Effector CD4-positive, alpha-beta T cell (primary cell): ENCODE data around the gene TSNAX.

Experiments
- DNase-seq: peaks from one replicate; pipeline ENCODE4 v3.0.0-alpha.2; 2020

TSNAX gene

DNA sequence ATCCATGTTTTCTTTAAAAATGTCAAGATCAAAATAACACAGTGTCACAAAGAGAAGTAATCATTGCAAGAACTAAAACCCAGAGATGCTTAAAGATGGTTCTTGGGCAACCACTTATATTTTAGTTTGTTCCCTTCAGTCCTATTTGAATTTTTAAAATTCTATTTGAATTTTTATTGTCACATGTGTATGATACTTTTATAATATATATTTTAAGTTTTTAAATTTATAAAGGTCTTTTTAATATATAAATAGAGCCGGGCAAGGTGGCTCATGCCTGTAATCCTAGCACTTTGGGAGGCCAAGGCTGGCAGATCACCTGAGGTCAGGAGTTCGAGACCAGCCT lies 75.8 kb downstream of the TSNAX start:
- no peak for DNase-seq

DNA sequence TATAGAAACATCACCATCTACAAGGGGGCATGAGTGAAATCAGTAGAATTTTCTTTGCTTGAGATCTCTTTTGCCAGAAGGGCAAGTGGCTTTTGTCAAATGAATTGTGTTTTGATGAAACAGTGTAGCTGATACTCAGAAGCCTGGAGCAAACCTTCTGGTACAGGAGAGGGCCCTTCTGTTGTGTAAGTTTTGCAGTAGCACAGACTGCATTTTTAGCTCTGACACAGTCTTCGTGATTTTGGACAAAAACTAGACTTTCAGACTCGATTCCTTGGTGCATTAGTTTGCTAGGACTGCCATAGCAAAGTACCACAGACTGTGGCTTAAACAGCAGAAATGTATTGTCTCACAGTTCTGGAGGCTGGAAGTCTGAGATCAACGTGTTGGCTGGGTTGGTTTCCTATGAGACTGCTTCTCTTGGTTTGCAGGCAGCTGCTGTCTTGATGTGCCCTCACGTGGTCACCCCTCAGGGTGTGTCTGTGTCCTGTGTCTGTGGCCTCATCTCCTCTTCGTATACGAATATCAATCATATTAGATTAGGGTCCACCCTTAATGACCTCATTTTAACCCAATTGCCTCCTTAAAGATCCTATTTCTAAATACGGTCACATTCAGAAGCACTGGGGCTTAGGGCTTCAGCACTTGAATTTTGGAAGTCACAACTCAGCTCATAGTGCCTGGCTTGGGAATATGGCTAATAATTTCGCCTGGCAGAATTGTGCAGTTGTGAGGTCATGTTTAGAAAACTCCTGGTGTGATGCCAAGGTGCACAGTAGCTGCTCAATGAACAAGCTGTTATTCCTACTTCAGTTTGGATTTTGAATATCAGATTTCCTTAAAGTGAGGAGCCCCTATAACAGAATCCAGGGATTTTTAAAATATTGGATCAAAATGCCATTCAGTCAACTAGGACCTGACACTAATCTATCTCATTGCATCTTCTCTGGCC lies 77.0 kb downstream of the TSNAX start:
- DNase-seq = no peak

DNA sequence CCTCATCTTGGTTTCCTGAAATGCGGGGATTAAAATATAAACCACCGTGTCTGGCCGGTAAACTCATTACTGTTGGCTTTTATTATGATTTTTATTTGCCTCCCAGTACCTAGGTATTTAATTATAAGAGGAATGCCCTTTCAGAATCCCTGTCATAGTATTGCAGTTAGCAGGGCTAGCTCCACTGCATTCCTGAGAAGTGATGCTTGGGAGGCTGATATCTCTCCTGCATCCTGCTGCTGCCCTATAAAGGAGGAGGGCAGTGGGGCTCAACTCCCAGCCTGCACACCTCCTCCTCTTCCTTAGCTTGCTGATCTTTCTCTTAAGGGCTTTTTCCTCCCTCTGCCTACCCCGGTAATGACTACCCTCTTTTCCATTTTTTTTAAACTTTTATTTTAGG lies 78.2 kb downstream of the TSNAX start:
- no peak for DNase-seq

DNA sequence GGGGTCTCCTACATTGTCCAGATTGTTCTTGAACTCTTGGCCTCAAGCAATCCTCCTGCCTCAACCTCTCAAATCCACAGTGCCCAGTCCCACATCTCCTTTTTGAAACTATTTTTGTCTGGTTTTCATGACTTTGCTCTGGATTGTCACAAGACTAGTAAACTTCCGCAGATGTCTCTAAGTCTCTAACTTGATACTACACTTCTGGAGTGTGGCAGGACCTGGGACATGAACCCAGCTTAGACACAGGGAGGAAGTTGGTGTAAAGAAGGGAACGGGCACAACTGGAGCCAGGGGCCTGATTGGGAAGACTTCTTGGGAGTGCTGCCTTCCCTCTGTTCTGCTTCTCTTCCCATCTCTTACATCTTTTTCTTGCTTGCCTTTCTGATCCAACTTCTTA lies 81.9 kb downstream of the TSNAX start:
- no peak for DNase-seq

DNA sequence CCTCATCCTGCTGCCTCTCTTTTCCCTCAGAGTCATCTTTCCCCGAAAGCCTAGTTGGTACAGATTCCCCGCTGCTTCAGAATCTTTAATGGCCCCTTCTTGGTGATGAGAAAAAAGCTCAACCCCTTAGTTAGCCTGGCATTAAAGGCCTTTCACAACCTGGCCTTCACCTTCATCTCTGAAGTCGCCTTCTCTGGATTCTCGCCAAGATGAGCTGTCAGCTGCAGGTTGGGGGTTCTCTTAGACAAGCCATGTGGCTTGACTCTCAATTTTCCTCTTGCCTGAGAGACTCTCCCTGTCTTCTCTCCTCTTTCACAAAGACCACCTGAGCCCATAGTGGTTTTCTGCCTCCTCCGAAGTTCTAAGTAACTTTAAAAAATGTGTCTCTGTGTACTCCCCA lies 82.6 kb downstream of the TSNAX start:
- no peak for DNase-seq

DNA sequence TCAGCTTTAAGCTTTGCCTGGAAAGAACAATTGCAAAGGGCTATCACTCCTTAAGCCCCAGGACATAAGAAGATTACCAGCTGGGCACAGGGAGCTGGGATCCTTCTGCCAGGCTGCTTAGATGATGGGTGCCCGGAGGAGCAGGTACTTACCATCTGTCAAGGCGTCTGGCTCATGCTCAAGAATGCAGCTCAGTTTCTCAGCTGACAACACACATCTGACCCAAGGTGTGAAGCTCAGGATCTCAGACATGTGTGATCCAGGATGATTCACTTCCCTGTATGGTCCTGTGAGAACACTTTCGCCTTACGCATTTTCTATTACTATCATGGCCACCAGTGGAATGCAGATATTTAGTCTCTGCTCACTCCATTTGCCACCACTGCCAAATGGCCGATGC lies 83.4 kb downstream of the TSNAX start:
- DNase-seq = no peak

DNA sequence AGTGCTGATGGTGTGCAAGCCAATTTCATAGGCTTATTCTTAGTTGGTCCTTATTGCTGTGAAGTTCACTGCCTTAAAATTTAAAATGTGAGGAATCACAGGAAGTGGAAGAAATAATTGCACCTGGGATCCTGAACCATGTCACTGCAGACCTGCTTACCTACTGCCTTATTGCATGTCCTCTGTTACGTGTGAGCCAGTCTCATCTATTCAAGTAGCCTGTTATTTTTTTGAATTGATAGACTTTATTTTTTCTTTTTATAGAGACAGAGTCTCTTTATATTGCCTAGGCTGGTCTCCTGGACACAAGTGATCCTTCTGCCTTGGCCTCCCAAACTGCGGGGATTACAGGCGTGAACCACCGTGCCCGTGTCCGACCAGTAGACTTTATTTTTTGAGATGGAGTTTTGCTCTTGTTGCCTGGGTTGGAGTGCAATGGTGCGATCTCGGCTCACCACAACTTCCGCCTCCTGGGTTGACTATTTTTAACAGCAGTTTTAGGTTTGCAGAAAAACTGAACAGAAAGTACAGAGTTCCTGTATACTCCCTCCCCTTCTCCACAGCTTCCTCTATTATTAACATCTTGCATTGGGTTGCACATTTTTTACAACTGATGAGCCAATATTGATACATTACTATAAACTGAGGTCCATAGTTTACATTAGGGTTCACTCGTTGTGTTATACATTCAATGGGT lies 84.1 kb downstream of the TSNAX start:
- DNase-seq = peak; percentile 14

DNA sequence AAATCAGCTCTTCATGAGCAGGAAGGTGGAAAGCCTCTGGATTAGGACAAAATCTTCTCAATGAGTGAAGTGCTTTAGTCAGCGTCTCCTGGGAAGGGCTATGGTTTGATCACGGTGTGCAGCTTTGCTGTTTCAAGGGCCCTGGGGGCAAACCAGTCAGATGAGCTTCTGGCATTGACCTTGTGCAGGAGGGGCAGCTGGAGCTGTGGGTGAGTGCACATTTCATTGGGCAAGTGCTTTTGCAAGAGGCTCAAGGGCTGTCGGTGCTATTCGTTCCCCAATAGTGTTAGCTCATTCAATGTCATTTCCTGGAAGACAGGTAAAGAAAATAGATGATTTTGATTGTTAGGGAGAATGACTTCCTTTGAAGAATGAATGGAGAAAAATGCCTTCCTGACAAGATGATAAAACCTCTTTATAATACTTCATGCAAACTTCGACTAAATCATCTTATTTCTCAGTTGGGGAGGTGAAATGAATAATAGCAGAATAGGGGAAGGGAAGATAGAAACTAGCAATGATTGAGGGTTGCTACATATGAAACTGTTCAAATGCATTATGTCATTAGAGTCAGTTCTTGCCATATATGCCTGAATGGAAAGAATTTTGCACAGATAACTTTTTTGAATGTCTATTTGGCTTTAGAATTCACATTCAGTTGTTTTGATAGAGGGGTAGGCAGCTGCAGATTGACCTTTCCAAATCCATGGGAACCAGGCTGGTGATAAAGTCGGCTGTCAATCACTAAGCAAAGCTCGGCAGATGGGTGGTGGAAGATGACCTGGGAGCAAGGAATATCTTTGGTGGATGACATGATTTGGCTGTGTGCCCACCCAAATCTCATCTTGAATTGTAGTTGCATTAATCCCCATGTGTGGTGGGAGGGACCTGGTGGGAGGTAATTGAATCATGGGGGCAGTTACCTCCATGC lies 85.2 kb downstream of the TSNAX start:
- no peak for DNase-seq
